ENCODE results near the gene LRRC32. TPM values are rescaled to one million over a fixed set of nuclear protein-coding genes. Genes with fewer than 3 reads are reported as not detected.
A peak's percentile ranks its signal among the peaks of the same experiment; 100 is the strongest.
"Not testable (repeated sequence)": the region's sequence is repeated elsewhere in the genome, so short reads cannot be mapped to it uniquely, and the experiment has no call there.

The LRRC32 gene
- total RNA-seq, 2 donors from 2014 or later = 0.08 TPM; not detected in 1

DNA sequence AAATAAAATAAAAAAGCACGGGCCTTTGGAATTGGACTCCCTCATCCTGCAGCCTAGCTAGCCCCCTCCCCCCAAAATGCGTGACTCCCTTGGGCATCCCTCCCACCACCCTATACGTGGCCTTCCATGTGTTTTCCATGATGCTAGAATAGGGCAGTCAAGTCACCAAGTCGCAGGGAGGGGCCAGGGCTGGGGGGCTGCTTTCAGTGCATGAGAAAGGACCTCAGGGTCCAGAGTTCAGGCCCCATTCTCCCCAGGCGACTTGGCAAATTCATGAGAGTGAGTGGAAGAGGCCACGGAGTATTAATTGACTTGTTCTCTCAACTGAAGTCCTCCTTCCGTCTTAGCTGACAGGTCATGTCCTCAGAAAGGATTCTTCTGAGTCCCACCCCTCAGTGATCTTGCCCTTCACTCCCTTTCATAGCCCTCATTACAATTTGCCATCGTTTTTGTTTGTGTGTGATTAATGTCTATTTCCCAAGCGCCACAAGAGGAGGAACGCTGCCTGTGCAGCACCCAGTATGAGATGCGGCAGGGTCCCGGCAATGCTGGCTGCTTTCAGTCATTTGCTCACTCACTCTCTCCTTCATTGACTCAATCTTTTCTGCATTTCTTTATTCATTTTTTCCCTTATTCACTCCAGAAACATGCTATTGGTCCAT is 17.4 kb downstream of the LRRC32 start:
- ATAC-seq = no peak
- Mint-ChIP-seq H3K4me3 (no peak overlapping the region), H3K27ac (no peak overlapping the region), H3K9me3 (no peaks in the 10 kb centered on the region), H3K36me3 (no peaks in the 10 kb centered on the region), H3K27me3 (peaks cover 8 to 16% of the 10 kb centered on the region in 2 donors), H3K4me1 (ENCODE audit: low read depth in 2 of 2) (peaks cover 0 to 4% of the 10 kb centered on the region in 2 donors)
- DNase-seq (ENCODE audit: low spot score) = no peak

GRCh38 chr11:76649851-76650372 is 20.6 kb downstream of the LRRC32 start:
- ATAC-seq (no peak), DNase-seq (ENCODE audit: low spot score) (no peak)
- peaks cover 24 to 35% of the 10 kb centered on the region in 2 donors for H3K27me3 Mint-ChIP-seq
- peaks cover 6% of the 10 kb centered on the region for H3K36me3 Mint-ChIP-seq
- no peak overlapping the region for H3K27ac Mint-ChIP-seq
- no peaks in the 10 kb centered on the region for H3K9me3 Mint-ChIP-seq
- H3K4me1 Mint-ChIP-seq (ENCODE audit: low read depth in 2 of 2) = peaks cover 0 to 4% of the 10 kb centered on the region in 2 donors
- no peak overlapping the region for H3K4me3 Mint-ChIP-seq

DNA sequence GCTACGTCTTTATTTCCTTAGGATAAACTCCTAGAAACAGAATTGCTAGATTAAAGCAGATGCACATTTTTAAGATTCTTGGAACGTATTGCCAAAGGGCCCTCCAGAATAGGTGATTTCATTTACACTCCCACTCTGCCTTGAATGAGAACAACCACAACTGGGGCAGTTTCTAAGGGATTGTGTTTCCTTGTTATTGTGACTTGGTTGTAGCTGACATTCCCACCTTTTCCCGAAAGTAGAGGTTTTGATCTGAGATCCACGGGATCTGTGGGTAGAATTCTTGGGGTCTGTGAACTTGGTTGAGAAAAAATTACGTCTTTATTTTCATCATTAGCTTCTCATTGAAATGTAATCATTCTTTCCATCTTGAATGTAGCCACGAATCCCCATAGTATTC is 21.5 kb downstream of the LRRC32 start:
- DNase-seq (ENCODE audit: low spot score) (no peak), ATAC-seq (no peak)
- Mint-ChIP-seq H3K4me3 (no peak overlapping the region), H3K27me3 (peaks cover 32 to 39% of the 10 kb centered on the region in 2 donors), H3K27ac (no peak overlapping the region), H3K4me1 (ENCODE audit: low read depth in 2 of 2) (peaks cover 0 to 2% of the 10 kb centered on the region in 2 donors), H3K36me3 (peaks cover 6% of the 10 kb centered on the region), H3K9me3 (no peaks in the 10 kb centered on the region)

DNA sequence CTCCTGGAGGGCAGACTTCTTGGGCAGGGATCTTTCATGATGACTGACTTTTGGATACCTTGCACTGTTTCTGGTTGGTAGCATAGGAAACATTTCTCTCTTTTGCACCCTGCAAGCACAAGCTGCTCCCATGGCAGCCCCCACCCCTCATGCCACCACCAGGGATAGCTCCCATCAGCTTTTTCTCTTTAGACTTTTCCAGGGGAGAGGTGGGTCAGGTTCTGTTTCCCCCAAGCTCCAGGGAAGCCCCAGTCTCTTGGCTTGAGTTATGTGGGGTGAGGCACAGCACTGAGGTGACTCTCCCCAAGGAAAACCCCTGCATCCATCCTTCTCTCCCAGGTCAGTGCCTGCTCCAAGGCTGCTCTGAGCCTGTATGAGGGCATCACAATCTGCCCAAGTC is 22.5 kb downstream of the LRRC32 start:
- Mint-ChIP-seq H3K4me1 (ENCODE audit: low read depth in 2 of 2) (no peaks in the 10 kb centered on the region), H3K36me3 (peaks cover 6% of the 10 kb centered on the region), H3K4me3 (no peak overlapping the region), H3K27me3 (peaks cover 40 to 41% of the 10 kb centered on the region in 2 donors), H3K9me3 (no peaks in the 10 kb centered on the region), H3K27ac (no peak overlapping the region)
- ATAC-seq (no peak), DNase-seq (ENCODE audit: low spot score) (no peak)

GRCh38 chr11:76646882-76647534 is 23.5 kb downstream of the LRRC32 start:
- no peaks in the 10 kb centered on the region for H3K4me1 Mint-ChIP-seq (ENCODE audit: low read depth in 2 of 2)

GRCh38 chr11:76644591-76644990 is 26.0 kb downstream of the LRRC32 start:
- H3K36me3 Mint-ChIP-seq = peaks cover 6% of the 10 kb centered on the region
- H3K27ac Mint-ChIP-seq = no peak overlapping the region
- H3K9me3 Mint-ChIP-seq = no peaks in the 10 kb centered on the region
- no peak for ATAC-seq
- no peak overlapping the region for H3K4me3 Mint-ChIP-seq
- no peak for DNase-seq (ENCODE audit: low spot score)
- peaks cover 48 to 63% of the 10 kb centered on the region in 2 donors for H3K27me3 Mint-ChIP-seq
- no peaks in the 10 kb centered on the region for H3K4me1 Mint-ChIP-seq (ENCODE audit: low read depth in 2 of 2)

More at GRCh38 chr11:76646882-76647534, 23.5 kb downstream of the LRRC32 start:
- Mint-ChIP-seq H3K27ac (no peak overlapping the region), H3K27me3 (peaks cover 46 to 49% of the 10 kb centered on the region in 2 donors), H3K4me3 (no peak overlapping the region), H3K36me3 (peaks cover 6% of the 10 kb centered on the region), H3K9me3 (no peaks in the 10 kb centered on the region)
- no peak for ATAC-seq
- no peak for DNase-seq (ENCODE audit: low spot score)

- not testable (repeated sequence) for H3K36me3 Mint-ChIP-seq; H3K9me3 Mint-ChIP-seq; ATAC-seq; H3K4me1 Mint-ChIP-seq (ENCODE audit: low read depth in 2 of 2); DNase-seq (ENCODE audit: low spot score); H3K4me3 Mint-ChIP-seq; H3K27ac Mint-ChIP-seq
- peaks cover 49 to 62% of the 10 kb centered on the region in 2 donors for H3K27me3 Mint-ChIP-seq
Observed at GRCh38 chr11:76643711-76644110, 26.8 kb downstream of the LRRC32 start.

- Mint-ChIP-seq H3K27ac (no peak overlapping the region), H3K9me3 (no peaks in the 10 kb centered on the region), H3K4me1 (ENCODE audit: low read depth in 2 of 2) (no peaks in the 10 kb centered on the region), H3K36me3 (peaks cover 6% of the 10 kb centered on the region), H3K27me3 (peaks cover 49 to 62% of the 10 kb centered on the region in 2 donors), H3K4me3 (no peak overlapping the region)
- no peak for ATAC-seq
- no peak for DNase-seq (ENCODE audit: low spot score)
Observed at GRCh38 chr11:76642341-76642740, 28.2 kb downstream of the LRRC32 start.

DNA sequence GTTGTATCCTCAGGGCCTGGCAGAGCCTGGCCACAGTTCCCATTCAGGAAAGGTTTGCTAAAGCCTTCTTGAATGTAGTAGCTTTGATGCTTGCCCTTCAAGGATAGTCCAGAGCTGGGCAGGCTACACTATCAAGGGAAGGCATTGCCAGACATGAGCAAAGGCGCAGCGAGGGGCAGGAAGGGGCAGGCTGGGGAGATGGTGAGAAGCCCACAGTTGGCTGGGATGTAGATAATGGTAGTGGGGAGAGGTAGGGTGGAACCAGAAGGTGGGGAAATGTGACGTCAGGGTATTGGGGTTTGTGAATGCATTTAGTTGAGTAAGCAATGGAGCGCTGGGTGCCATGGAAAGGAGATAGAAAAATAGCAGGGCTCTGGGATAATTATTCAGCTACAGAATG is 28.6 kb downstream of the LRRC32 start:
- no peaks in the 10 kb centered on the region for H3K9me3 Mint-ChIP-seq
- peaks cover 6% of the 10 kb centered on the region for H3K36me3 Mint-ChIP-seq
- H3K4me3 Mint-ChIP-seq = no peak overlapping the region
- no peaks in the 10 kb centered on the region for H3K4me1 Mint-ChIP-seq (ENCODE audit: low read depth in 2 of 2)
- DNase-seq (ENCODE audit: low spot score) = no peak
- ATAC-seq = peak in 1 of 2 donors; percentile 41
- peaks cover 48 to 62% of the 10 kb centered on the region in 2 donors for H3K27me3 Mint-ChIP-seq
- no peak overlapping the region for H3K27ac Mint-ChIP-seq

DNA sequence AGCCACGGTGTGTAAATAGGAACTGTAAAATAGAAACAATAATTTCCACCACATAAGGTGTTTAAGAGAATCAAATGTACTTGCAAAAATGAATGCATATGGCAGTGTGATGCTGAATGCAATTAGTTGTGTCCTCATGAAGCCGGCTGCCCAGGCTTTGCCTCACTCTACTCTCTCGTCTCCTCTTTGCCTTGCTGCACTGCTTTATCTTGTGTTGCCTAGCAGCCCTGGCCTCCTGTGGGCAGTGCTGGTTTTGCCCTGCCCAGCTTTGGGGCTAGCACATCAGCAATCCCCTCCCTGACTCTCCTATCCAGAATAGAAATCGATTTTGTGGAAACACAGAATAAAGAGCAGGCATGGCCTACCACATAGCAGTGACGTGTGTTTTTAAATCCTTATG is 30.0 kb downstream of the LRRC32 start:
- DNase-seq (ENCODE audit: low spot score) = no peak
- Mint-ChIP-seq H3K27me3 (peaks cover 44 to 56% of the 10 kb centered on the region in 2 donors), H3K27ac (no peak overlapping the region), H3K4me1 (ENCODE audit: low read depth in 2 of 2) (no peaks in the 10 kb centered on the region), H3K9me3 (no peaks in the 10 kb centered on the region), H3K36me3 (no peaks in the 10 kb centered on the region), H3K4me3 (no peak overlapping the region)
- no peak for ATAC-seq

- DNase-seq (ENCODE audit: low spot score) = no peak
- no peak for ATAC-seq
- no peak overlapping the region for H3K4me3 Mint-ChIP-seq
- peaks cover 48 to 56% of the 10 kb centered on the region in 2 donors for H3K27me3 Mint-ChIP-seq
- H3K9me3 Mint-ChIP-seq = no peaks in the 10 kb centered on the region
- H3K4me1 Mint-ChIP-seq (ENCODE audit: low read depth in 2 of 2) = no peaks in the 10 kb centered on the region
- no peaks in the 10 kb centered on the region for H3K36me3 Mint-ChIP-seq
- no peak overlapping the region for H3K27ac Mint-ChIP-seq
Observed at GRCh38 chr11:76639621-76640020, 30.9 kb downstream of the LRRC32 start.

GRCh38 chr11:76638270-76639197 is 32.0 kb downstream of the LRRC32 start:
- Mint-ChIP-seq H3K9me3 (no peaks in the 10 kb centered on the region), H3K36me3 (no peaks in the 10 kb centered on the region), H3K4me1 (ENCODE audit: low read depth in 2 of 2) (no peaks in the 10 kb centered on the region), H3K4me3 (no peak overlapping the region), H3K27ac (no peak overlapping the region), H3K27me3 (peaks cover 48 to 58% of the 10 kb centered on the region in 2 donors)
- ATAC-seq = no peak
- no peak for DNase-seq (ENCODE audit: low spot score)

DNA sequence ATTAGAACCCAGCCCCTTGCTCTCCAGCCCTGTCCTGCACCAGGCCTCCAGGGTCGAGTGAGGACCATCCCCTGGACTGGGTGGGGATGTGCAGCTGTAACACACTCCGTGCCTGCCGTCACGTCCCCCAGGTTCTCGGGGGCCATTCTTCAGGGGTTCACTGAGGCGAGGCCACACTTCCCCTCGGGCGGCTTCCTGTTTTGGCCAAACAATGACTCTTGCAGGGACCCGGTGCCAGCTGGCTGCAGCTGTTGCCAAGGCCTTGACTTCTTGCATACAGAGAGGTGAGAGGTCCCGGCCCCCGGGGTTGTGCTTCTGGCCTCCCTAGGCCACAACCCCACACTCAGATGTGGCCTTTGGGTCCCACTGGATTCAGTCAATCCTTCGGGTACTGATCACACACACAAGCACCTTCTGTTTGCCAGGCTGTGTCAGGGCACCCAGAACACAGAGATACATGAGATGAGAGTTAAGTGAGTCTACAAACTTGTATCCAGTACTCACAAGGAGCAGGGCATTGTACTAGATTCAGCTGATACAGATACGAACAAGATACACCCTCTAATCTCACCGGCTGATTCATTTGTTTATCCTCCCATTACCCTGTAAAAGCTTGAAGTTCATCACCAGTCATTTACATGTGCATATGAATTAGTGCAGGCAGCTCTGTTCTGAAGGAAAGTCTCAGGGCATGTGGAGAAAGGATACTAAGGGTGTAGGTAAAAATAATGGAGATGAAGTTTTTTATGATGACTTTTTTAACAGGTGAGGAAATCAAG is 32.9 kb downstream of the LRRC32 start:
- Mint-ChIP-seq H3K36me3 (no peaks in the 10 kb centered on the region), H3K27ac (no peak overlapping the region), H3K4me3 (no peak overlapping the region), H3K4me1 (ENCODE audit: low read depth in 2 of 2) (peaks cover 0 to 1% of the 10 kb centered on the region in 2 donors), H3K9me3 (no peaks in the 10 kb centered on the region), H3K27me3 (peaks cover 43 to 49% of the 10 kb centered on the region in 2 donors)
- DNase-seq (ENCODE audit: low spot score) (no peak), ATAC-seq (no peak)
